HepG2 (cell line): ENCODE data around the gene SYVN1. TPM values are rescaled to one million over a fixed set of nuclear protein-coding genes. Genes with fewer than 3 reads are reported as not detected.

ENCODE experiments used
- ATAC-seq: fragments of 200-7000 bp; cut with Tn5 transposase; 3 replicates; pipeline ENCODE4 v1.9.1; 2020; ENCODE audit warnings: mild to moderate bottlenecking, moderate library complexity
- BruUV-seq: library from RNA; stranded (reverse); fragments of 400-500 nt; replicated peaks from 2 replicates; lab custom pipeline; 2021; lab: Mats Ljungman, UMichigan
- CTCF ChIA-PET: fragments of 300-600 bp; formaldehyde crosslinking; extraction: SDS; loops from one replicate; lab custom pipeline; 2021; ENCODE audit warnings: low total read pairs, inconsistent platforms, low intra/inter-chr PET ratio; lab: Yijun Ruan, JAX
- POLR2A ChIA-PET: fragments of 350-600 bp; sonication (Branson Sonifier 250); formaldehyde crosslinking; loops from one replicate; lab custom pipeline; 2020; ENCODE audit warnings: antibody characterized with exemption, inconsistent platforms; lab: Yijun Ruan, JAX
- DNase-seq: peaks from one replicate; pipeline ENCODE4 v3.0.0-alpha.2; 2015; ENCODE audit warnings: low spot score
- FAIRE-seq: peaks from 3 replicates; lab custom pipeline; 2011; peaks lifted over from hg19 to GRCh38; lab: Jason Lieb, UNC
- H2AFZ ChIP-seq: one replicate; pipeline ENCODE4 v1.6.1; 2011; ENCODE audit warnings: low read length, inconsistent platforms
- H3K27ac ChIP-seq: fragments of 300-600 bp; 3 replicates; pipeline ENCODE4 v1.8.0; 2011; ENCODE audit warnings: mixed run types, mild to moderate bottlenecking, mixed read lengths, low read length, inconsistent platforms; ENCODE audit not compliant: insufficient read depth; ENCODE audit errors: extremely low read length
- H3K27me3 ChIP-seq, 2 experiments: fragments of 200-600 bp in 1 of 2; 2 replicates in 1 of 2; 3 replicates in 1 of 2; pipeline versions ENCODE4 v1.6.0 to v1.8.0; 2011; ENCODE audit warnings: low read length in 2 of 2, mild to moderate bottlenecking in 2 of 2, moderate library complexity in 2 of 2, inconsistent platforms in 1 of 2; ENCODE audit not compliant: insufficient read depth in 2 of 2, control insufficient read depth in 1 of 2
- H3K36me3 ChIP-seq, 2 experiments: fragments of 200-600 bp in 1 of 2; replicated peaks in 1 of 2; 2 replicates in 1 of 2; 3 replicates in 1 of 2; pipeline versions ENCODE4 v1.5.1 to v1.8.0; 2011; ENCODE audit warnings: low read length in 2 of 2, inconsistent platforms in 1 of 2; ENCODE audit not compliant: insufficient read depth in 2 of 2, control insufficient read depth in 1 of 2
- H3K4me1 ChIP-seq: 2 replicates; pipeline ENCODE4 v1.5.1; 2012; ENCODE audit warnings: low read length, inconsistent platforms; ENCODE audit not compliant: insufficient read depth
- H3K4me2 ChIP-seq: 2 replicates; pipeline ENCODE4 v1.6.0; 2011; ENCODE audit warnings: low read depth, low read length, inconsistent platforms
- H3K4me3 ChIP-seq, 3 experiments: fragments of 200-600 bp in 1 of 3; sonication (generic), shearing (Covaris generic) in 1 of 3; replicated peaks in 1 of 3; 2 replicates each; pipeline ENCODE4 v1.5.1; 2011 to 2016; ENCODE audit warnings: low read length in 3 of 3, inconsistent platforms in 2 of 3, low read depth in 2 of 3, mild to moderate bottlenecking in 2 of 3, control low read depth in 1 of 3, mixed read lengths in 1 of 3; ENCODE audit not compliant: insufficient read depth in 1 of 3
- H3K79me2 ChIP-seq: one replicate; pipeline ENCODE4 v1.6.1; 2011; ENCODE audit warnings: low read length, inconsistent platforms; ENCODE audit not compliant: insufficient read depth
- H3K9ac ChIP-seq: 2 replicates; pipeline ENCODE4 v1.6.0; 2011; ENCODE audit warnings: mild to moderate bottlenecking, low read depth, low read length, inconsistent platforms; ENCODE audit not compliant: insufficient read depth
- H3K9me3 ChIP-seq: 2 replicates; pipeline ENCODE4 v1.5.1; 2012; ENCODE audit warnings: mild to moderate bottlenecking, low read length
- H4K20me1 ChIP-seq: 2 replicates; pipeline ENCODE4 v1.6.0; 2011; ENCODE audit warnings: inconsistent platforms, mild to moderate bottlenecking, low read length, moderate library complexity; ENCODE audit not compliant: insufficient read depth
- KMT2B ChIP-seq: IDR thresholded peaks from 2 replicates; pipeline ENCODE4 v1.6.1; 2016; ENCODE audit warnings: missing genetic modification reagents, missing compliant biosample characterization
- NAIF1 ChIP-seq: sonication (generic); formaldehyde crosslinking; IDR thresholded peaks from 2 replicates; pipeline ENCODE4 v1.5.0; 2020; ENCODE audit warnings: mild to moderate bottlenecking, missing genetic modification reagents, borderline replicate concordance
- PHF21A ChIP-seq: sonication (generic); formaldehyde crosslinking; IDR thresholded peaks from 2 replicates; pipeline ENCODE4 v1.5.0; 2020; ENCODE audit warnings: mild to moderate bottlenecking, missing genetic modification reagents
- SMARCC2 ChIP-seq: fragments of 450-650 bp; IDR thresholded peaks from 2 replicates; pipeline ENCODE4 v1.6.1; 2017; ENCODE audit warnings: antibody characterized with exemption, mild to moderate bottlenecking
- ZNF335 ChIP-seq: sonication (generic); formaldehyde crosslinking; IDR thresholded peaks from 2 replicates; pipeline ENCODE4 v1.4.0; 2020; ENCODE audit warnings: missing genetic modification reagents
- WGBS: methylation state at CpG from one replicate; pipeline ENCODE4 v1.1.6; 2017; ENCODE audit warnings: low lambda C conversion rate; 5-methylcytosine and 5-hydroxymethylcytosine counted together
- in situ Hi-C: cut with HindIII; loops from 2 replicates; pipeline ENCODE4 v1.10.0; 2017; ENCODE audit warnings: low pct_unique_long_range_greater_than_20kb; ENCODE audit not compliant: extremely low pct_ligation_motif_present
- intact Hi-C: fragments of 100-400 bp; cut with micrococcal nuclease; formaldehyde crosslinking; loops from one replicate; pipeline ENCODE4 v1.10.0; 2022; ENCODE audit not compliant: unreplicated experiment
- polyA plus RNA-seq, 8 experiments: library from polyadenylated mRNA; depleted of rRNA in 3 of 8; stranded (reverse) in 7 of 8; unstranded in 1 of 8; fragments of >200 nt; fragmentation: Illumina TruSeq in 4 of 8; extraction: Trizol in 4 of 8; gene quantifications; 2 replicates each; pipeline versions ENCODE4 v1.2.1 to v1.2.3, GENCODE V29; 2011 to 2016; ENCODE audit warnings: low read depth in 4 of 8, missing spikeins in 1 of 8, mixed read lengths in 1 of 8; ENCODE audit not compliant: insufficient read depth in 1 of 8
- total RNA-seq, 5 experiments: library from RNA; depleted of rRNA; stranded (reverse); fragments of >200 nt; fragmentation: Illumina TruSeq; extraction: Trizol; gene quantifications; 2 replicates each; pipeline ENCODE4 v1.2.3, GENCODE V29; 2016; ENCODE audit warnings: low read depth in 1 of 5
- TF ChIP-seq, protein P1 (sequence below): sonication (generic); formaldehyde crosslinking; IDR thresholded peaks from 2 replicates; pipeline ENCODE4 v1.4.0; 2020; ENCODE audit warnings: missing genetic modification reagents, borderline replicate concordance
- TF ChIP-seq, protein P2 (sequence below): IDR thresholded peaks from 2 replicates; pipeline ENCODE4 v1.6.1; 2016; ENCODE audit warnings: mild to moderate bottlenecking, missing biosample characterization, missing genetic modification reagents
- TF ChIP-seq, protein P3 (sequence below): sonication (generic); formaldehyde crosslinking; IDR thresholded peaks from 2 replicates; pipeline ENCODE4 v1.5.0; 2020; ENCODE audit warnings: mild to moderate bottlenecking, missing genetic modification reagents, borderline replicate concordance

Gene SYVN1
- total and polyA plus RNA-seq, 2 of the 13 experiments (the other 11 are each of a cell fraction or from before 2014, with no cell fraction given), result 10.3 to 22.5 TPM

DNA sequence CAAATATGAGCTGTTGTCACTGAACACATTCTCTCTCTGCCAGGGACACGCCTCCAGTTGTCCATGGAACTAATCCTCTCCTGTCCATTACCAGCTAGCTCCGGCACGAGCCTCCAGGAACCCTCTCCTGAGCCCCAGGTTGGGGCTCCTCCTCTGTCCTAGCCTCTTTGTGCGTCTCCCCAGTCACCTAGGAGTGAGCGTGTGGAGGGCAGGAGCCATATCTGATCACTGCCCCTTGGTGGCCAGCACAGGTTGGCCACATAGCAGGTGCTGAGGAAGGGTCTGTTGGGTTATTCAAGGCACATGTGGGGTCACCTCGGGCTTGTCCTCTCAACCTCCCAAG lies 2.5 kb downstream of the SYVN1 start:
- H3K9ac ChIP-seq, result no peak overlapping the region
- TF ChIP-seq SMARCC2, result no peak
- TF ChIP-seq, protein P1, sequence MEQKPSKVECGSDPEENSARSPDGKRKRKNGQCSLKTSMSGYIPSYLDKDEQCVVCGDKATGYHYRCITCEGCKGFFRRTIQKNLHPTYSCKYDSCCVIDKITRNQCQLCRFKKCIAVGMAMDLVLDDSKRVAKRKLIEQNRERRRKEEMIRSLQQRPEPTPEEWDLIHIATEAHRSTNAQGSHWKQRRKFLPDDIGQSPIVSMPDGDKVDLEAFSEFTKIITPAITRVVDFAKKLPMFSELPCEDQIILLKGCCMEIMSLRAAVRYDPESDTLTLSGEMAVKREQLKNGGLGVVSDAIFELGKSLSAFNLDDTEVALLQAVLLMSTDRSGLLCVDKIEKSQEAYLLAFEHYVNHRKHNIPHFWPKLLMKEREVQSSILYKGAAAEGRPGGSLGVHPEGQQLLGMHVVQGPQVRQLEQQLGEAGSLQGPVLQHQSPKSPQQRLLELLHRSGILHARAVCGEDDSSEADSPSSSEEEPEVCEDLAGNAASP (CRISPR knock-in tag), result no peak
- TF ChIP-seq PHF21A (CRISPR knock-in tag), result no peak
- TF ChIP-seq, protein P2, sequence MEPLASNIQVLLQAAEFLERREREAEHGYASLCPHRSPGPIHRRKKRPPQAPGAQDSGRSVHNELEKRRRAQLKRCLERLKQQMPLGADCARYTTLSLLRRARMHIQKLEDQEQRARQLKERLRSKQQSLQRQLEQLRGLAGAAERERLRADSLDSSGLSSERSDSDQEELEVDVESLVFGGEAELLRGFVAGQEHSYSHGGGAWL (CRISPR knock-in tag), result no peak
- TF ChIP-seq KMT2B, result no peak
- TF ChIP-seq ZNF335 (CRISPR knock-in tag), result no peak
- TF ChIP-seq, all 625 proteins: peak for 0
- intact Hi-C loops (no loop called here), in situ Hi-C loops (no loop called here)
- Histone ChIP-seq H3K79me2 (peaks cover 26% of the 10 kb centered on the region), H3K36me3 (peaks cover 34 to 54% of the 10 kb centered on the region in 2 experiments), H3K4me1 (peaks cover 25% of the 10 kb centered on the region), H4K20me1 (peaks cover 17% of the 10 kb centered on the region), H3K27me3 (no peaks in the 10 kb centered on the region; a peak in 1 of 5 replicates), H2AFZ (no peak overlapping the region), H3K9me3 (no peaks in the 10 kb centered on the region), H3K4me2 (no peak overlapping the region), H3K27ac (no peak overlapping the region), H3K4me3 (no peak overlapping the region)
- 99% methylated on average over 5 of the region's 6 CpGs for WGBS
- no peak for ATAC-seq
- FAIRE-seq, result no peak
- ChIA-PET POLR2A (interaction anchor here (0.8 to 2.7 kb wide), 4 partner anchors 10 to 50 kb away, joined by 3 to 20 read pairs (median 7); partner anchors contain the start of genes CAPN1, FAU and MRPL49), CTCF (no interaction called here)
- DNase-seq, result no peak
- BruUV-seq, result no TSS peak

DNA sequence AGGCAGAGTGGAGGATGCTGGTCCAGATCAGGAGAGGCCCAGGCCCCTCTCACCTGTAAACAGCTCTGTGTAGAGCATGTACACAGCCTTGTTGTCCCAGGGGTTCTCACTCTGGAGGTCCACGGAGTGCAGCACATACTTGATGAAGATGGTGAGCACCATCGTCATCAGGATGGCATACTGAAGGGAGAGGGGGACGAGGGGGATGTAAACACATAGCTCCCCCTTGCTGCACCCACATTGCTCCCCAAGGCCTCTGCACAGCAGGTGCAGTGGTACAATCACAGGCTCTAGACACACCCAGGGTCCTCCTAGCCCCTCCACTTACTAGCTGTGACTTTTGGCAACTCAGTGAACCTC lies 2.9 kb downstream of the SYVN1 start:
- BruUV-seq, result no TSS peak
- Histone ChIP-seq H3K36me3 (peaks cover 36 to 58% of the 10 kb centered on the region in 2 experiments), H3K9ac (no peak overlapping the region), H3K79me2 (peaks cover 26% of the 10 kb centered on the region), H3K4me3 (no peak overlapping the region), H3K4me2 (no peak overlapping the region), H3K4me1 (peaks cover 25% of the 10 kb centered on the region), H3K27ac (no peak overlapping the region), H3K9me3 (no peaks in the 10 kb centered on the region), H3K27me3 (no peaks in the 10 kb centered on the region; a peak in 1 of 5 replicates), H4K20me1 (peaks cover 17% of the 10 kb centered on the region), H2AFZ (no peak overlapping the region)
- no peak for ATAC-seq
- no peak for TF ChIP-seq NAIF1 (CRISPR knock-in tag)
- TF ChIP-seq, protein P3, sequence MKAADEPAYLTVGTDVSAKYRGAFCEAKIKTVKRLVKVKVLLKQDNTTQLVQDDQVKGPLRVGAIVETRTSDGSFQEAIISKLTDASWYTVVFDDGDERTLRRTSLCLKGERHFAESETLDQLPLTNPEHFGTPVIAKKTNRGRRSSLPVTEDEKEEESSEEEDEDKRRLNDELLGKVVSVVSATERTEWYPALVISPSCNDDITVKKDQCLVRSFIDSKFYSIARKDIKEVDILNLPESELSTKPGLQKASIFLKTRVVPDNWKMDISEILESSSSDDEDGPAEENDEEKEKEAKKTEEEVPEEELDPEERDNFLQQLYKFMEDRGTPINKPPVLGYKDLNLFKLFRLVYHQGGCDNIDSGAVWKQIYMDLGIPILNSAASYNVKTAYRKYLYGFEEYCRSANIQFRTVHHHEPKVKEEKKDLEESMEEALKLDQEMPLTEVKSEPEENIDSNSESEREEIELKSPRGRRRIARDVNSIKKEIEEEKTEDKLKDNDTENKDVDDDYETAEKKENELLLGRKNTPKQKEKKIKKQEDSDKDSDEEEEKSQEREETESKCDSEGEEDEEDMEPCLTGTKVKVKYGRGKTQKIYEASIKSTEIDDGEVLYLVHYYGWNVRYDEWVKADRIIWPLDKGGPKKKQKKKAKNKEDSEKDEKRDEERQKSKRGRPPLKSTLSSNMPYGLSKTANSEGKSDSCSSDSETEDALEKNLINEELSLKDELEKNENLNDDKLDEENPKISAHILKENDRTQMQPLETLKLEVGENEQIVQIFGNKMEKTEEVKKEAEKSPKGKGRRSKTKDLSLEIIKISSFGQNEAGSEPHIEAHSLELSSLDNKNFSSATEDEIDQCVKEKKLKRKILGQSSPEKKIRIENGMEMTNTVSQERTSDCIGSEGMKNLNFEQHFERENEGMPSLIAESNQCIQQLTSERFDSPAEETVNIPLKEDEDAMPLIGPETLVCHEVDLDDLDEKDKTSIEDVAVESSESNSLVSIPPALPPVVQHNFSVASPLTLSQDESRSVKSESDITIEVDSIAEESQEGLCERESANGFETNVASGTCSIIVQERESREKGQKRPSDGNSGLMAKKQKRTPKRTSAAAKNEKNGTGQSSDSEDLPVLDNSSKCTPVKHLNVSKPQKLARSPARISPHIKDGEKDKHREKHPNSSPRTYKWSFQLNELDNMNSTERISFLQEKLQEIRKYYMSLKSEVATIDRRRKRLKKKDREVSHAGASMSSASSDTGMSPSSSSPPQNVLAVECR (CRISPR knock-in tag), result 0 out of 2 replicates have a peak, but pooled peaks have one; percentile 27
- ChIA-PET POLR2A (interaction anchor here (0.8 to 2.7 kb wide), 4 partner anchors 9 to 50 kb away, joined by 3 to 20 read pairs (median 7); partner anchors contain the start of genes CAPN1, FAU and MRPL49), CTCF (no interaction called here)
- intact Hi-C loops (no loop called here), in situ Hi-C loops (no loop called here)
- WGBS, result no CpG with 5 or more reads among the region's 3 CpGs
- FAIRE-seq, result no peak
- DNase-seq, result no peak
